ENCODE data around the gene CADM1. TPM values are rescaled to one million over a fixed set of nuclear protein-coding genes. Genes with fewer than 3 reads are reported as not detected.

The CADM1 gene
- total RNA-seq, 2 donors from 2014 or later, result 1.4 to 6.1 TPM

GRCh38 chr11:115330684-115331482, 173.3 kb downstream of the CADM1 start:
- DNase-seq (ENCODE audit: low spot score) (no peak), ATAC-seq (ENCODE audit: insufficient number of reproducible peaks, low FRiP score, low read depth) (no peak)
- H3K4me1 ChIP-seq (ENCODE audit: control insufficient read depth in 1 of 2, low read depth in 2 of 2), result no peaks in the 10 kb centered on the region
- H3K9me3 ChIP-seq, result no peaks in the 10 kb centered on the region
- TF ChIP-seq, protein P1, sequence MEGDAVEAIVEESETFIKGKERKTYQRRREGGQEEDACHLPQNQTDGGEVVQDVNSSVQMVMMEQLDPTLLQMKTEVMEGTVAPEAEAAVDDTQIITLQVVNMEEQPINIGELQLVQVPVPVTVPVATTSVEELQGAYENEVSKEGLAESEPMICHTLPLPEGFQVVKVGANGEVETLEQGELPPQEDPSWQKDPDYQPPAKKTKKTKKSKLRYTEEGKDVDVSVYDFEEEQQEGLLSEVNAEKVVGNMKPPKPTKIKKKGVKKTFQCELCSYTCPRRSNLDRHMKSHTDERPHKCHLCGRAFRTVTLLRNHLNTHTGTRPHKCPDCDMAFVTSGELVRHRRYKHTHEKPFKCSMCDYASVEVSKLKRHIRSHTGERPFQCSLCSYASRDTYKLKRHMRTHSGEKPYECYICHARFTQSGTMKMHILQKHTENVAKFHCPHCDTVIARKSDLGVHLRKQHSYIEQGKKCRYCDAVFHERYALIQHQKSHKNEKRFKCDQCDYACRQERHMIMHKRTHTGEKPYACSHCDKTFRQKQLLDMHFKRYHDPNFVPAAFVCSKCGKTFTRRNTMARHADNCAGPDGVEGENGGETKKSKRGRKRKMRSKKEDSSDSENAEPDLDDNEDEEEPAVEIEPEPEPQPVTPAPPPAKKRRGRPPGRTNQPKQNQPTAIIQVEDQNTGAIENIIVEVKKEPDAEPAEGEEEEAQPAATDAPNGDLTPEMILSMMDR (IDR thresholded peaks at IDR 0.05), result no peak
- H3K27ac ChIP-seq, result no peak overlapping the region
- no peaks in the 10 kb centered on the region for H3K36me3 ChIP-seq
- no peak overlapping the region for H3K4me3 ChIP-seq
- no peaks in the 10 kb centered on the region for H3K27me3 ChIP-seq (replicated peaks; ENCODE audit: insufficient read depth)

GRCh38 chr11:115326526-115326925, 177.7 kb downstream of the CADM1 start:
- H3K4me1 ChIP-seq (ENCODE audit: control insufficient read depth in 1 of 2, low read depth in 2 of 2), result no peaks in the 10 kb centered on the region
- H3K4me3 ChIP-seq, result no peak overlapping the region
- ATAC-seq (ENCODE audit: insufficient number of reproducible peaks, low FRiP score, low read depth), result no peak
- H3K9me3 ChIP-seq, result no peaks in the 10 kb centered on the region
- no peaks in the 10 kb centered on the region for H3K27me3 ChIP-seq (replicated peaks; ENCODE audit: insufficient read depth)
- H3K36me3 ChIP-seq, result no peaks in the 10 kb centered on the region
- DNase-seq (ENCODE audit: low spot score), result no peak
- H3K27ac ChIP-seq, result no peak overlapping the region
- TF ChIP-seq, protein P1 (IDR thresholded peaks at IDR 0.05), result no peak

- no peak overlapping the region for H3K4me3 ChIP-seq
- no peak for DNase-seq (ENCODE audit: low spot score)
- no peaks in the 10 kb centered on the region for H3K9me3 ChIP-seq
- H3K27ac ChIP-seq, result no peak overlapping the region
- no peaks in the 10 kb centered on the region for H3K27me3 ChIP-seq (replicated peaks; ENCODE audit: insufficient read depth)
- no peak for ATAC-seq (ENCODE audit: insufficient number of reproducible peaks, low FRiP score, low read depth)
- no peaks in the 10 kb centered on the region for H3K36me3 ChIP-seq
- H3K4me1 ChIP-seq (ENCODE audit: control insufficient read depth in 1 of 2, low read depth in 2 of 2), result no peaks in the 10 kb centered on the region
- TF ChIP-seq, protein P1 (IDR thresholded peaks at IDR 0.05), result no peak
Measured at GRCh38 chr11:115325523-115325922, 178.7 kb downstream of the CADM1 start.

- H3K9me3 ChIP-seq, result no peaks in the 10 kb centered on the region
- ATAC-seq (ENCODE audit: insufficient number of reproducible peaks, low FRiP score, low read depth) (no peak), DNase-seq (ENCODE audit: low spot score) (no peak)
- no peaks in the 10 kb centered on the region for H3K4me1 ChIP-seq (ENCODE audit: control insufficient read depth in 1 of 2, low read depth in 2 of 2)
- H3K4me3 ChIP-seq, result peak overlapping the region; percentile 5
- TF ChIP-seq, protein P1 (IDR thresholded peaks at IDR 0.05), result peak; percentile 56
- H3K36me3 ChIP-seq, result no peaks in the 10 kb centered on the region
- H3K27ac ChIP-seq, result no peak overlapping the region
- H3K27me3 ChIP-seq (replicated peaks; ENCODE audit: insufficient read depth), result no peaks in the 10 kb centered on the region
Measured at GRCh38 chr11:115324581-115325432, 179.4 kb downstream of the CADM1 start.

DNA sequence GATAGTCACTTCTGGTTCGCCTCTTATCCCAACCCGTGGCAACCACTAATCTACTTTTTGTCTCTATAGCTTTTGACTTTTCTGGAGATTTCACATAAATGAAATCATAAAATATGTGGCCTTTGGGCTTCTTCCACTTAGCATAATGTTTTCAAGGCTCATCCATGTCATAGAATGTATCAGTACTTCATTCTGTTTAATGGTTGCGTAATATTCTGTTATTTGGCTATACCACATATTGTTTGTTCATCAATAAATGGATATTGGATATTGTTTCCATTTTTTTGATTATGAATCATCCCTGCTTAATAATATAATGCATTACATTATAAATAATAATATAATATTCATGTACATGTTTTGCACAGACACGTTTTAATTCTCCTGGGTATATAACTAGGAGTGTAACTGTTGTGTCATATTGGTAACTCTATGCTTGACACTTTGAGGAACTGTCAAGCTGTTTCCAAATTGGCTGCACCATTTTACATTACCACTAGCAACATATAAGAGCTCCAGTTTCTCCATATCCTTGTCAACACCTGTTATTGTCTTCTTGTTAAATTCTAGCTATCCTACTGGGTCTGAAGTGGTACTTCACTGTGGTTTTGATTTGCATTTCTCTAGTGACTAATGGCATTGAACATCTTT, 181.5 kb downstream of the CADM1 start:
- no peak overlapping the region for H3K4me3 ChIP-seq
- H3K9me3 ChIP-seq, result no peaks in the 10 kb centered on the region
- TF ChIP-seq, protein P1 (IDR thresholded peaks at IDR 0.05), result no peak

More for the DNA sequence above, 181.5 kb downstream of the CADM1 start:
- no peak for ATAC-seq (ENCODE audit: insufficient number of reproducible peaks, low FRiP score, low read depth)
- no peak overlapping the region for H3K27ac ChIP-seq
- DNase-seq (ENCODE audit: low spot score), result no peak
- H3K36me3 ChIP-seq, result no peaks in the 10 kb centered on the region
- H3K27me3 ChIP-seq (replicated peaks; ENCODE audit: insufficient read depth), result no peaks in the 10 kb centered on the region
- no peaks in the 10 kb centered on the region for H3K4me1 ChIP-seq (ENCODE audit: control insufficient read depth in 1 of 2, low read depth in 2 of 2)
